HUES64 (cell line): ENCODE measurements around the gene ATP11C.
A peak's percentile ranks its signal among the peaks of the same experiment; 100 is the strongest.
"Not testable (repeated sequence)": the region's sequence is repeated elsewhere in the genome, so short reads cannot be mapped to it uniquely, and the experiment has no call there.

Experiments used
- H3K27ac ChIP-seq: 2 replicates; pipeline ENCODE4 v1.7.0; 2013; ENCODE audit warnings: low read depth, low read length, inconsistent platforms
- H3K27me3 ChIP-seq: 2 replicates; pipeline ENCODE4 v1.6.1; 2013; ENCODE audit warnings: mild to moderate bottlenecking, low read length; ENCODE audit not compliant: insufficient read depth
- H3K36me3 ChIP-seq: 2 replicates; pipeline ENCODE4 v1.6.1; 2013; ENCODE audit warnings: mild to moderate bottlenecking, low read length; ENCODE audit not compliant: insufficient read depth
- H3K4me1 ChIP-seq: 2 replicates; pipeline ENCODE4 v1.6.1; 2013; ENCODE audit warnings: mild to moderate bottlenecking, low read length, moderate library complexity; ENCODE audit not compliant: insufficient read depth
- H3K4me3 ChIP-seq: 2 replicates; pipeline ENCODE4 v1.5.1; 2013; ENCODE audit warnings: mild to moderate bottlenecking, low read length, moderate library complexity
- H3K9ac ChIP-seq: 2 replicates; pipeline ENCODE4 v1.6.1; 2013; ENCODE audit warnings: mild to moderate bottlenecking, low read depth, low read length
- H3K9me3 ChIP-seq: 2 replicates; pipeline ENCODE4 v1.6.1; 2013; ENCODE audit warnings: low read depth, low read length; ENCODE audit not compliant: insufficient read depth
- WGBS: fragments of 150-250, 120-280 bp; methylation state at CpG from one replicate; pipeline ENCODE4 v1.1.7; 2013; ENCODE audit warnings: missing lambda C conversion rate; 5-methylcytosine and 5-hydroxymethylcytosine counted together

The ATP11C gene

DNA sequence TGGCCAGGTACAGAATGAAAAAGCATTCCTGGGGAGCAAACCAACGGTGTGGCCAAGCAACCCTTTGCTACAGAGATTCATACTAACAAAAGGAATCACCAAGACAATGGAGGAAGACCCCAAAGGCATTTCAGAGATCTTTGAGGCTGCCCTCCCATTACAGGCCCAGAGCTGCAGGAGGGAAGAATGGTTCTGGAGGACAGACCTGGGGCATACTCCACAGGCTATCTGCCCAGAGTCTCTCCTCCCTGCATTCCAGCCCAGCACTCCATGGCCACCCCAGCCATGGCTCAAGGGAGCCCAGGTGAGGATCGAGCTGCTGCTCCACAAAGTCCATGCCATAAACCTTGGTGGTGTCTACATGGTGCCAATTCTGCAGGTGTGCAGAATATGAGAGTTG is 81.9 kb downstream of the ATP11C start:
- Histone ChIP-seq H3K27ac (peak overlapping the region; percentile 52; the same call in 1 of the 2 replicates), H3K36me3 (no peaks in the 10 kb centered on the region), H3K9ac (no peak overlapping the region), H3K9me3 (no peaks in the 10 kb centered on the region), H3K27me3 (no peaks in the 10 kb centered on the region), H3K4me1 (peaks cover 19% of the 10 kb centered on the region), H3K4me3 (no peak overlapping the region)
- WGBS: 41% methylated on average over 2 of the region's 2 CpGs

DNA sequence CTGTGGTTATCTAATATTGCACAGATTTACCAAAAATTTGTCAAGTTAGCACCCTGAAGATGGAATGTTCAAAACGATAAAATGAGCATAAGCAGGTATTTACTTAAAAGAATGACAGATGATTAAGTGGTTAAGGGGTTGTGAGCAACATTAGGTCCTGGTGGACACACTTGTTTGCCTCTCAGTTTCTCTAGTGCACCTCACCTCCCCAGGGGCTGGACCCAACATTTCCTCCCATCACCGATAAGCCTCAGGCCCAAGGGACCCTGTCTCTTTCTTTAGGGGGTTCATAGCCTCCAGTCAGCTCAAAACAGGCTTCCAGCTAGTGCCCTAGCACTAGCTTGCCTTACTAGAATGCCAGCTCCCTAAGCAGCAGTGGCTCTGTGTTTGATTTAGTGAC is 88.0 kb downstream of the ATP11C start:
- no peaks in the 10 kb centered on the region for H3K27me3 ChIP-seq
- no peak overlapping the region for H3K9ac ChIP-seq
- WGBS: 85% methylated on average over 2 of the region's 2 CpGs
- H3K4me1 ChIP-seq: peaks cover 16% of the 10 kb centered on the region
- no peak overlapping the region for H3K4me3 ChIP-seq
- no peaks in the 10 kb centered on the region for H3K9me3 ChIP-seq
- H3K27ac ChIP-seq: no peak overlapping the region
- H3K36me3 ChIP-seq: no peaks in the 10 kb centered on the region

DNA sequence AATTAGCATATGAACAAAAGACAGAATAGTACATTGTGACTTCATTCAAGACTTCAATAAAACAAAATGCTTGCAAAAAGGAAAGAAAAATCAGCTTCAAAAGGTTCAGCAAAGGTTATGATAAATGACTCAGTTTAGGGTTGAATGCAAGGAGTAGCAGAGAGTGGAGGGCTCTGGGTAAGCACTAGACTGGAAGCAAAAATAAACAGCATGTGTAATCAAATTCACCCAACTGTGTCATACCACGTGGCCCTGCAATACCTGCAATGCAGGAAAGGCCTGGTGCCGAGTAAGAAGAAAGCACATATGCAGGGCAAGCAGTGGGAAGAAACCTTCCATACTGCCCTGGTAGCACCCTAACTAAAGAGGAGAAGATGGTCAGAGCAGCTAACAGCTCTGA is 88.7 kb downstream of the ATP11C start:
- H3K9me3 ChIP-seq: no peaks in the 10 kb centered on the region
- H3K4me3 ChIP-seq: no peak overlapping the region
- no peak overlapping the region for H3K27ac ChIP-seq
- H3K4me1 ChIP-seq: peaks cover 16% of the 10 kb centered on the region
- H3K36me3 ChIP-seq: no peaks in the 10 kb centered on the region
- WGBS: 53% methylated on average over 2 of the region's 2 CpGs
- no peaks in the 10 kb centered on the region for H3K27me3 ChIP-seq
- H3K9ac ChIP-seq: no peak overlapping the region

- WGBS: 97% methylated on average over 7 of the region's 8 CpGs
- H3K9me3 ChIP-seq: no peaks in the 10 kb centered on the region
- H3K36me3 ChIP-seq: no peaks in the 10 kb centered on the region
- H3K27ac ChIP-seq: no peak overlapping the region
- no peak overlapping the region for H3K9ac ChIP-seq
- H3K4me1 ChIP-seq: peaks cover 16% of the 10 kb centered on the region
- H3K27me3 ChIP-seq: no peaks in the 10 kb centered on the region
- no peak overlapping the region for H3K4me3 ChIP-seq
Measured at GRCh38 chrX:139842326-139843185, 90.3 kb downstream of the ATP11C start.

DNA sequence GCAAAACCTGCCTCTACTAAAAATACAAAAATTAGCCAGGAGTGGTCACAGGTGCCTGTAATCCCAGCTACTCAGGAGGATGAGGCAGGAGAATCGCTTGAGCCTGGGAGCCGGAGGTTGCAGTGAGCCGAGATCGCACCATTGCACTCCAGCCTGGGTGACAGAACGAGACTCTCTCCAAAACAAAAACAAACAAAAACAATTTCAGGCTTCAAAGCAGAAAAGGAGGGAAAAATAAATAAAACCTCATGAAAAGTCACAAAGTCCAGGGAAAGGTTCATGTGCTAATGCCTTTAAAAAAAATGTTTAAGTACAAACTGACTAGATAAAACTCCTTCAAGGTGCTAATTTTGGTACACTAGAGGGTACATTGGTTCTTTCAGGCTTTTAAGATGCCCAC is 96.5 kb downstream of the ATP11C start:
- WGBS: 91% methylated on average over 4 of the region's 5 CpGs
- not testable (repeated sequence) for H3K4me3 ChIP-seq, H3K36me3 ChIP-seq, H3K27ac ChIP-seq, H3K9ac ChIP-seq, H3K27me3 ChIP-seq, H3K9me3 ChIP-seq
- peaks cover 28% of the 10 kb centered on the region for H3K4me1 ChIP-seq

- Histone ChIP-seq H3K27ac (no peak overlapping the region), H3K27me3 (no peaks in the 10 kb centered on the region), H3K4me3 (no peak overlapping the region), H3K9me3 (no peaks in the 10 kb centered on the region), H3K36me3 (no peaks in the 10 kb centered on the region), H3K9ac (no peak overlapping the region), H3K4me1 (peaks cover 42% of the 10 kb centered on the region)
Measured at GRCh38 chrX:139834879-139835278, 98.0 kb downstream of the ATP11C start.

DNA sequence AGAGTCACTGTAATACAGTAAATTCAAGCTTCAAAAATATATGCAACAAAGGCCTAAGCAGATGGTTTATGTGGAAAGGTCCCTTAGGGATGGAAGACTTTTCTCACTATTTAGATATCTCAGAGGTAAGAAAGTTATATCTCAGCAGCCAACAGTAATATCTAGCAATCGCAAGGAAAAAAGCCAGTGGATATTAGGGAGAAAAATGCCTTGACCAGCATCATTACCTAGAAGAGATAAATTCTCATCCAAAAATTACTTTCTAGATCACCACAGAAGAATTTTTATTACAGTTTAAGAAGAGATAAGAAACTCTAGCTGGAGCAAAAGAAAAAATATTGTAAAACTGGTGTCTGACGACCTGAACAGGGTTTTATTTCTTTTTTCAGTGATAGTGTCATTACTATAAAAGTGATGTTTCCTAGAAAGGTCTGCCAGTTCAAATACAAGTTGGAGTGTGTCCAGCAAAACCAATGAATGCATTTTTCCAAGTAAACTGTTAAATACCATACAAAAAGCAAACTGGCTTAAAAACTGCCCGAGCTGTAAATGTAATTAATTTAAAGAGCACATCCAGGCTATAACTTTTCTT is 100.0 kb downstream of the ATP11C start:
- 77% methylated on average over 1 of the region's 3 CpGs for WGBS
- H3K9me3 ChIP-seq: no peaks in the 10 kb centered on the region
- H3K36me3 ChIP-seq: no peaks in the 10 kb centered on the region
- peak overlapping the region; percentile 30; the same call in 1 of the 2 replicates for H3K27ac ChIP-seq
- no peaks in the 10 kb centered on the region for H3K27me3 ChIP-seq
- no peak overlapping the region for H3K9ac ChIP-seq
- peaks cover 56% of the 10 kb centered on the region for H3K4me1 ChIP-seq
- H3K4me3 ChIP-seq: no peak overlapping the region

DNA sequence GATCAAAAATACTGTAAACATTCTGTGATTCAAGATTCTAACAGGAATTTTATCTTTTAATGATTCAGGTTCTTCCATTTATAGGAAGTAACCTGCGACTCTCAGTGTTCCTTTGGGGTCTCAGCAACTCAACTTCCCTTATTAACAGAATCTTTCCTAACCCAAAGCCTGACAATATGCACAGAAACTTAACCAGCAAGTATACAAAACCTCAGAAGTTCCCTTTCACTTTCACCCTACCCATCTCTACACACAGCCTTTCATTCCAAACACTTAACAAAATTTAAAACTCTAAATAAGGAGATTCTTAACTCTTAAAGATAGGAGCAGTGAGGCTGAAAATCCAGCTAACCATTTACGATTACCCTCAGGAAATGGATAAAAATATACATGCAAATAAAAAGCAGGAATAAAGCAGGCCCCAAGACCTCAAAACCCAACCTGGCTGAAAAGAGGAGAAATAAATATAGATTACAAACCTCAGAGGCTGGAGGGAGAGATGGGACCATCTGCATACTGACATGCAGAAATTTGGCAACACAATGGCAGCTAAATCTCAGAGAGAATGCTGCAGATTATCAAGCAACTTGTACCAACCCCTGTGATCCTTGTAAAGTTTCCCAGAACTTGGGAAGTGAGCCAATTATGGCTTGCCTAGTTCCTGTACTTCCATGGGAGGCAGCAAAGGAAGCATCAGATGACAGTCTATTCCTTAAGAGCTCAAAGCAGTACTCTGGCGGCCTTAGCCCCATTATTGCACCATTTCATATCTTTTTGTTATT is 101.0 kb downstream of the ATP11C start:
- H3K9me3 ChIP-seq: no peaks in the 10 kb centered on the region
- H3K4me1 ChIP-seq: peaks cover 61% of the 10 kb centered on the region
- peak overlapping the region; percentile 66; the same call in 1 of the 2 replicates for H3K27ac ChIP-seq
- H3K4me3 ChIP-seq: no peak overlapping the region
- H3K36me3 ChIP-seq: no peaks in the 10 kb centered on the region
- no peak overlapping the region; the same call in 1 of the 2 replicates for H3K9ac ChIP-seq
- H3K27me3 ChIP-seq: no peaks in the 10 kb centered on the region
- 57% methylated on average over 2 of the region's 3 CpGs for WGBS

- H3K27ac ChIP-seq: 0 out of 2 replicates have a peak overlapping the region, but pooled peaks have one; percentile 28
Measured at GRCh38 chrX:139831017-139831416, 101.8 kb downstream of the ATP11C start.

GRCh38 chrX:139828830-139829229 is 104.0 kb downstream of the ATP11C start:
- Histone ChIP-seq H3K4me3 (no peak overlapping the region), H3K4me1 (peaks cover 79% of the 10 kb centered on the region), H3K9ac (no peak overlapping the region), H3K27me3 (no peaks in the 10 kb centered on the region), H3K36me3 (no peaks in the 10 kb centered on the region), H3K27ac (no peak overlapping the region), H3K9me3 (no peaks in the 10 kb centered on the region)
- 100% methylated on average over 1 of the region's 1 CpG for WGBS

More at GRCh38 chrX:139831017-139831416, 101.8 kb downstream of the ATP11C start:
- Histone ChIP-seq H3K9me3 (no peaks in the 10 kb centered on the region), H3K9ac (no peak overlapping the region; the same call in 1 of the 2 replicates), H3K27me3 (no peaks in the 10 kb centered on the region), H3K4me3 (no peak overlapping the region), H3K36me3 (no peaks in the 10 kb centered on the region), H3K4me1 (peaks cover 70% of the 10 kb centered on the region)

GRCh38 chrX:139828033-139828432 is 104.8 kb downstream of the ATP11C start:
- Histone ChIP-seq H3K4me1 (peaks cover 71% of the 10 kb centered on the region), H3K9me3 (no peaks in the 10 kb centered on the region), H3K9ac (no peak overlapping the region), H3K36me3 (no peaks in the 10 kb centered on the region), H3K4me3 (no peak overlapping the region), H3K27ac (no peak overlapping the region), H3K27me3 (no peaks in the 10 kb centered on the region)
- WGBS: 86% methylated on average over 1 of the region's 1 CpG
